ENCODE data around the gene NPTN.

Gene NPTN

GRCh38 chr15:73633991-73634495 lies 854 bp upstream of the NPTN start:
- TF ChIP-seq POLR2AphosphoS5 (IDR thresholded peaks at IDR 0.05; ENCODE audit: low read depth, low read length) (no peak), SIN3A (IDR thresholded peaks at IDR 0.05; ENCODE audit: borderline replicate concordance, insufficient read depth, low read length) (no peak), REST (IDR thresholded peaks at IDR 0.05; ENCODE audit: insufficient read depth in 1 of 2, low read depth in 2 of 2, low read length in 2 of 2) (no peak), FOXP2 (optimal IDR thresholded peaks at IDR 0.05; ENCODE audit: borderline replicate concordance, extremely low read depth, extremely low read length, insufficient read depth) (no peak), TAF1 (IDR thresholded peaks at IDR 0.05; ENCODE audit: borderline replicate concordance, insufficient read depth, low read length) (no peak)

- TF ChIP-seq SIN3A (IDR thresholded peaks at IDR 0.05; ENCODE audit: borderline replicate concordance, insufficient read depth, low read length) (no peak), REST (IDR thresholded peaks at IDR 0.05; ENCODE audit: insufficient read depth in 1 of 2, low read depth in 2 of 2, low read length in 2 of 2) (no peak), POLR2AphosphoS5 (IDR thresholded peaks at IDR 0.05; ENCODE audit: low read depth, low read length) (no peak), TAF1 (IDR thresholded peaks at IDR 0.05; ENCODE audit: borderline replicate concordance, insufficient read depth, low read length) (no peak), FOXP2 (optimal IDR thresholded peaks at IDR 0.05; ENCODE audit: borderline replicate concordance, extremely low read depth, extremely low read length, insufficient read depth) (no peak)
Measured at GRCh38 chr15:73632670-73633058, 525 bp downstream of the NPTN start.

GRCh38 chr15:73631915-73632669 lies 1.1 kb downstream of the NPTN start:
- peak; percentile 8; the same call in 1 of the 2 replicates for TF ChIP-seq SIN3A (IDR thresholded peaks at IDR 0.05; ENCODE audit: borderline replicate concordance, insufficient read depth, low read length)
- no peak for TF ChIP-seq POLR2AphosphoS5 (IDR thresholded peaks at IDR 0.05; ENCODE audit: low read depth, low read length)
- TF ChIP-seq FOXP2 (optimal IDR thresholded peaks at IDR 0.05; ENCODE audit: borderline replicate concordance, extremely low read depth, extremely low read length, insufficient read depth) = no peak
- TF ChIP-seq REST (IDR thresholded peaks at IDR 0.05; ENCODE audit: insufficient read depth in 1 of 2, low read depth in 2 of 2, low read length in 2 of 2) = no peak
- TF ChIP-seq TAF1 (IDR thresholded peaks at IDR 0.05; ENCODE audit: borderline replicate concordance, insufficient read depth, low read length) = peak; percentile 21; the same call in 1 of the 2 replicates

- TF ChIP-seq REST (IDR thresholded peaks at IDR 0.05; ENCODE audit: insufficient read depth in 1 of 2, low read depth in 2 of 2, low read length in 2 of 2) (no peak), FOXP2 (optimal IDR thresholded peaks at IDR 0.05; ENCODE audit: borderline replicate concordance, extremely low read depth, extremely low read length, insufficient read depth) (no peak), SIN3A (IDR thresholded peaks at IDR 0.05; ENCODE audit: borderline replicate concordance, insufficient read depth, low read length) (no peak), POLR2AphosphoS5 (IDR thresholded peaks at IDR 0.05; ENCODE audit: low read depth, low read length) (no peak), TAF1 (IDR thresholded peaks at IDR 0.05; ENCODE audit: borderline replicate concordance, insufficient read depth, low read length) (no peak)
Measured at GRCh38 chr15:73630921-73631362, 2.2 kb downstream of the NPTN start.
